Stimulated activated CD8-positive, alpha-beta memory T cell treated with anti-CD3 and anti-CD28 coated beads, Interleukin-7, amount 100 ng/mL, for 1 hour (primary cell): Measurements from ENCODE around the gene ANKRD13A.

Experiments
- DNase-seq, 2 donors: peaks; one replicate each; pipeline ENCODE4 v3.0.0-alpha.2; 2020; ENCODE audit warnings: low read depth in 2 of 2

Gene ANKRD13A

DNA sequence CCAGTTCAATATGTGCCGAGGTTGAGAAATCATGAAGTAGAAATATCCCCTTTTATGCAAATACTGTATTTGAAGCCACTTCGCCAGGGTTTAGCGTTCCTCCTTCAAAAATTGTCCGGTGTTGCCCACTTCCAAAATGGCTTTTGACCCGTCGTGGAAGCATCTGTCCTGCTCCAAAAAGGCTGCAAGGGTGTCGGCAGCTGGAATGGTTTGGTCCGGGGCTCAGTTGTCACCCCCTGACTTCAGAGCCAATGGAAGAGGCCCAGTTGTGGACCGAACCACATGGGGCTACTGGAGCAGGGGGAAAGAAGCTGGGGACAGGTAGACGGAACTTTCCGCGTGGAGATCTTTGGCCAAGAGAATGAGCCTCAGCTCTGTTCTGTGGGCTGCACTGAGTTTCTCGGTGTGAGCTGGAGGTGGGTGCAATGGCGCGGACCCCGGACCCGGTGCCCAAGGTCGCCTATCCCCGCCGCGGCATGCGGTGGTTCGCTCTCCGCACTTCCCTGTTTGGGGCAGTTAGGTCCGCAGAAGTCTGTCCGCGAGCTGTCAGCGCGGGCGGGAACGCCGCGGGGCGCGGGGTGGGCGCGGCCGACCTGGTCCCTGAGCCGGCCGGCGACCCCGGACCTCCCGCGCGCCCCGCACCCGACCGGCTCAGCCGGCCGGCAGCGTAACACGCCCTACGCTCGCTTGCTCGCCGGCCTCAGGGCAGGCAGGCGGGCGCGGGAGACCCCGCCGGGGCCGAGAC, at the start of gene ANKRD13A:
TSS of gene ANKRD13A (plus strand) at position 527 of the 745 bp plus-strand sequence. CDS start 259 bp downstream, outside the sequence.
- DNase-seq = peak; percentile 66 to 76

DNA sequence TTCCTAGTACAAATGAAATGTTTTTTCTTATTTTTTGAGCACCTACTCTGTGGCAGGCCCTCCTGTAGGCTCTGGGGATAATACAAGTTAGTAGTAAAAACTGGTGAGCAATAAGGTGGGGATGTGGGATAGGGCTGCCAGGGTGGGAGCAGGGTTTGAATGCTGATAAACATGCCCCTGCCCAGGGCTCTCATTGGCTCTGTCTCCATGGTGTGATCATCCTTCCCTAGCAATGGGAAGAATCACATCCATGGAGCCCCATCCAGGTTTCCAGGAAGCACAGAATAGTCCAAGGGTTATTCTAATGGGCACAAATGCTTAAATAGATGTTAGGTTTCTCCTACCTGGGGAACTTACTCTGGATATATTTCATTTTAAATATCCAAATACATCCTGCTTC, 48.6 kb upstream of the ANKRD13A start:
- DNase-seq = no peak

DNA sequence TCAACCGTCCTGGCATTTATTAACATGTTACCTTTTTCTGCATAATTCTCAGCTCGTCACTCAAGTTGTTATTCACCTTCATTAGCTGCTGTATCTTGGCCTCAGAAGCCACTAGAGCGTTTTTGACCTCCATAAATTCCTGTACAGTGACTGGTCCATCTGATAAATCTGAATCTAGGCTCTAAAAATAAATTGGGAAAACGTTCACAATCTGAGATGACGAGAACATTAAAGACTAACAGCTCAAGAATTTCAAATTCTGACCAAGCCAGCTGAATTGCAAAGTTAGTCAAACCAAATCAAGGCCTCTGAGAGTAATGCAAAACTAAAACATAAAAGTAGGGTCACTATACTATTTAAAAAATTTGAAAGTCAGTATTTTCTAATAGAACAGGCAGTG, 48.1 kb upstream of the ANKRD13A start:
- DNase-seq = no peak

DNA sequence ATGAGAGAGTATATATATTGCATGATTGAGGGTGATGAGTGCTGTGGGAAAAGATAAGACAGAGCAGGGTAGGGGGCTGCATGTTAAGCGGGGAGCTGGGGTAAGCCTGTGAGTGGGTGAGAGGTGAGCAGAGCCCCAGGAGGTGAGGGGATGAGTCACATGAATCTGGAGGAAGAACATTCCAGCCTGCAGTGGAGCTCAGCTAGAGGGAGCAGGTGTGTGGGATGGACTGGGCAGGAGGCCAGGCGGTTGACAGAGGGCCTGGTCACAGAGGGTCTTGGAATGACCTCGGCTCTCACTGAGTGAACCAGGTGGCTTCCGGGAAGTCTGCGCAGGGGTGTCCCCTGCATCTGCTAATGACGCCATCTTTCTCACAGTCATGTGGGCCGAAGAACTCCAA, 47.5 kb upstream of the ANKRD13A start:
- no peak for DNase-seq

DNA sequence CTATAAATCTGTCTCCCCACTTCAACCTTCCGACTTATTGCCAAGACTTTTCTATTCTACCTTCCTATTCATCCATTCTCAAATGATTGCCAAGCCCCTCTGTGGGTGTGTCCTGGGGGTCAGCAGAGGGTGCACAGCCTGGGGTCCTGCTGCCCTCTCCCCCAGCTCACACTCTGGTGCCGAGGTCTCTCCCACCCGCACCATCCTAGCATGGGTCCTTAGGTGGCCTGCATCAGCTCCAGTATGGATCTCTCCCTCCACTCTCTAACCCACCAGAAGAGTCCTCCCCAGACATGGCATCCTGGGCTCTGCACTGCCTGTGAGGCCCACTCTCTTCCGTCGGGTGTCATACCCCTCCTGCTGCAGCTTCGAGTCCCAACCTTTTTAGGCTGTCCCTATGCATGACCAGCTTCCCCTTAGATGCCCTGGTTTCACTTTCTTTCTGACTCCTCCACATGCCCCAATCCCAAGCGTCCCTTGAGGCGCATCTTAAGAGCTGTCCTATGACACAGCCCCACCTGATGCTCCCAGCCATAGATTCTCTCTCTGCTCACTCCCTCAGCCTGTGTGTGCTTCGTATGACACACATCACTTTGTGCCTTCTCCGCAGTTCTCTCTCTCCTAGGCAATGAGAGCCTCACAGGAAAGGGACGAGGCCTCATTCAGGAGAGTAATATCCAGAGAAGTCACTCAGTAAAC, 46.9 kb upstream of the ANKRD13A start:
- DNase-seq = no peak

DNA sequence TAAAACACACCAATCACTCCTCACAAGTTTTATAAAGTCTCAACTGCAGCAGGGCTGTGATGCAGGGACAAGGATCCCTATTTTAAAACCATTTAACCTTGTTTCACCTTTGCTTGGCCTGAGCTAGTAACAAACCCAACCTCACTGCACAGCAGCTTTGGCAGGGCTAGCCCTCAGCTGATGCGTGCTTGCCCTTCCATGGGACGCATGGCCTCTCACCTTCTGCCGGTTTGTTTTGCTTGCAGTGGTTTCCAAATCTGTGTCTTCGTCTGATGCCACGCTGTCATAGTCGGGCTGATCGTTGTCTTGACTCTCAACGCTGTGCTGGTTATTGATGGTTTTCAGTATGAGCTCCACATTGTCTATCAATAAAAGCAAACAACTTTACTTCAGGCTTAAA, 46.4 kb upstream of the ANKRD13A start:
- no peak for DNase-seq

DNA sequence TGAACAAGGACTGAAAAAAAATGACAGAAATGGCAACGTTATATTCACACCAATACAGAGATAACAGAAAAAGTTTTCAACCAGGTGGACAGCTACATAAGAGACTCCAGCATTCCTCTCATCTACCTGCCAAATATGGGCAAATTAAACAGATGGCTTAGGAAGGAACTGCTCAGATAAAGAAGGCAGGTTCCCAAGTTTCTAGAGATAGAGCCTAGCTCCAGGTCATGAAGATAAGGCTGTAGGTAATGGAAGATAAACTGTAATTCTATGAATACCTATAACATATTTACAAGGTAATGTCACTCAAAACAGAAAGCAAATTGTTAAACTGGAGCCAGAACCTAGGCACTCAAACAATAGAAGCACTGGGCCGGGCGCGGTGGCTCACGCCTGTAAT, 45.6 kb upstream of the ANKRD13A start:
- no peak for DNase-seq

DNA sequence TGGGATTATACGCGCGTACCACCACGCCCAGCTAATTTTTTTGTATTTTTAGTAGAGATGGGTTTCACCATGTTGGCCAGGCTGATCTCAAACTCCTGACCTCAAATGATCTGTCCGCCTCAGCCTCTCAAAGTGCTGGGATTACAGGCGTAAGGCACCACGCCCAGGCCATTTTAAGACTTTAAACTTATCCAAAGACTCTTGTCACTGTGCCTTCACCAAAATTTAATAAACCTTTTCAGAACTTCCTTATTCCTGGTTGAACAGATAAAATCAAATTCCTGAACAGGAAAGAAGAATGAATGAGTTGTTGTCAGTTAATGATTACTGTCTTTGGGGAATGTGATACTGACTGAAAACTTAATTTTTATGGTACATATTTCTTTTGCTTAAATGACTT, 40.9 kb upstream of the ANKRD13A start:
- DNase-seq = no peak

DNA sequence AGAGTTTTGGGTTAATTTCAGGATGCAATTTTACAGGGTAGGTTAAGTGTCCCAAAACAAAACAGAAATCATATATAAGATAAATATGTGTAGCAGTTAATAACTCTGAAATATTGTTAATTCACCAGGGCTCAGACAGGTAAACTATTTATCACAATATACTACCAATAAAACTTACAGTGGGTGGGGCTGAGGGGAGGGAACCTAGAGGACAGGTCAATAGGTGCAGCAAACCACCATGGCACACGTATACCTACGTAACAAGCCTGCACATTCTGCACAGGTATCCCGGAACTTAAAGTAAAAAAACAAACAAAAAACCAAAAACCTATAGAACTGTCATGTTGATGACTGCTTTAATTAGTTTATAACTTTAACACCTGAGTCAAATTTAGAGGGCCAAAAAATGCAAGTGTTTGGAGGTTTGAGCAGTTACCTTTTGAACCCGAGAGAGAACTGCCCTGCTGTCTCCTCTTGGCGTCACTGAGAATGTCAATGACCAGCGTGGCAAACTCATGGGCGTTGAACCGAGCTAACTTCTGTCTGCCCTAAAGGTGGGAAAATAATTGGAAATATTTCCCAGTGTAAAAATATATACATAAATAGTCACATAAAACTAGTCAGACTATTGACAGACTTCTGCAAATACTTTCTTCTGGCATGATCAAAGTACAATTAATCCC, 39.7 kb upstream of the ANKRD13A start:
- DNase-seq = no peak

DNA sequence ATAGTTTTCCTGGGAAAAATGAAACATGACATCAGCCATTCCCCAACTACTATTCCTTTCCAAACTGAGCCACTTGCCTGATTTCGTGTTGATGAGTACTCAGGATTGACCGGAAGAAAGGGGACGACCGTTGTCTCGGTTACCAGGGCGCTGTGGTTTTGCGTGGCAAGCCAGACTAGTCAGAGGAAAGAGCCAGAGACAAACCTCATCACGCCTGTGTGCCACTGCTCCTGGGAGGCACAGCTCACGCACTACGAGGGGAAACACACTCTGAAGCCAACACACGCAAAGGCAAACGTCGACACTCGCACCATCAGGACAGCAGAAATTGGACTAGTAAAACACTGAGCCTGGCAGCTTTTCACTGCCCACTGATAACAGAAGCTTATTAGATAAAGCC, 38.0 kb upstream of the ANKRD13A start:
- no peak for DNase-seq

DNA sequence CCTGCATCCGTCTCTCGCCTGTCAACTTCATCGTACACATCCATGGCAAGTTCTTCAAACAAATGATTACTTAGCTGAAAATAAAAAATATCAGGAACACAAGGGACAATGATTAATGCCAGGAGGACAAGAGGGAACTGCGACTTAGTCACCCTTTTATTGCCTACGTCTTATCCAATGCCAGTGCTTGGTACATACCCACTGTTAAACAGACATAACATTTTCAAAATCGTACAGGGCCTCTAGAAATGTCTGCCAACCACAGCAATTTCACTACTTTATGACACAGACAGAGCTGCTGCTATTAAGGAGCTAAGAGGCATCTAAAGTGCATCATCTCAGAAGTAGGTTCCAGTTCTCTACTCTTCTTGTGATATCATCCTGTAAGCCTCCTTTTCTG, 37.6 kb upstream of the ANKRD13A start:
- DNase-seq = no peak

DNA sequence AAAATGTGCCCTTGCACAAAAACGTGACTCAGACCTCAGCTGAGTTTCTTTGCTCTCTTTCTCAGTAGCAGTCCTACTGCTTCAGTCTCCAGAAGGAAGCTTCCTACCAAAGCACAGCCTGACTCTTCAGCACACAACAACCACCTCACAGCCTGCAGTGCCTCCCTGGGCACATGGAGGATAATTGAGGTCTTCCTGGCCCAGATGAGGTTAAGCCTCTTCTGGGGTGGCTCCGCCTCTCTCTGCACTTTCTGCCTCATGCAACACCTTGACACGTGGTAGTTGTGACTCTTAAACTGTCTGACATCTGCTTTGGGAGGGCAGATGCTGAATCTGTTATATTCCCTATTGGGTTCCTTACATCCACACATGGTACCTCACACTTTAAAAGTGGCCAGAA, 36.8 kb upstream of the ANKRD13A start:
- no peak for DNase-seq

DNA sequence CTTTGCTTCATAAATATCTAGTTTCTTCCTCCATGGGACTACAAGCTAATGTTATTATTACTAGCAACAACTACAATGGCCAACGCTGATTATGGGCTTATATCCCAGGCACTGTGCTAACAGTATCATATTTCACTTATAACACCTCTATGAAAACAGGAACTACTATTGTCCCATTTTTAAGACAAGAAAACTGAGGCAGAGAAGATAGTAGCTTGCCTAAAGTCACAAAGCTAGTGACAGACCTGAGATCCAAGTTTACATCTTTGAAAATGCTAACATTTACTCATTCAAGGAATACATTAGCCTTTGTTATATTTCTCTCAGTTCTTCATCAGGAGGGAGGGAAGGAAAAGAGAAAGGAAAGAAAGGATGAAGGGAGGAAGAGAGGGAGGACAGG, 35.9 kb upstream of the ANKRD13A start:
- no peak for DNase-seq

DNA sequence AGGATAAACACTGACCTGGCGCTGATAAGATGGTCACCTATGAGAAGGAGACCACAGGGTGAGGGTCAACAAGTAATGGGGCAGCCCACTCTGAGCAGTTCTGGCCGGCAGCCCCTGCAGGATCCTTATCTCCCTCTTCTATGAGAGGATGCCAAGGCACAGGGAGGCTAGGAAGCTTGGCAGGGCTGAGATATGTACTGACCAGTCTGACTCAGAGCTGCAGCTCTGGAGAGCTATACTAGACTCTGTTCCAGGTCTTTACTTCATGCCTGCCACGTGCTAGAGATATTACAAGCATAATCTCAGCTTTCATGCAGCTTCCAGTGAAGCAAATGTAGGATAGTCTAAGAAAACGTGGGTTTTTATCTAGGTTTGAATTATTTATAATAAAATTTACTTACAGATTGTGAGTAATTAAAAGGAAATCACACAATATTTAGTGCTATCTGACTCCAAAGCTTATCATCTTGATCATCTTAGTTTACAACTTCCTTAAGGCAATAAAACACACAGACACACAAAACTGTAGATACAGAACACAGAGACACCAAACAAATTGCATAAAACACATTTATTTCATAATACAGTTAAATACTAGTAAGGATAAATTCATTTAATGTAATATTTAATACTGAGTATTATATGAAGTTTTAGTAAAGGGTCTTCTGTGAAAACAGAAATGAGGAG, 35.3 kb upstream of the ANKRD13A start:
- DNase-seq = no peak

DNA sequence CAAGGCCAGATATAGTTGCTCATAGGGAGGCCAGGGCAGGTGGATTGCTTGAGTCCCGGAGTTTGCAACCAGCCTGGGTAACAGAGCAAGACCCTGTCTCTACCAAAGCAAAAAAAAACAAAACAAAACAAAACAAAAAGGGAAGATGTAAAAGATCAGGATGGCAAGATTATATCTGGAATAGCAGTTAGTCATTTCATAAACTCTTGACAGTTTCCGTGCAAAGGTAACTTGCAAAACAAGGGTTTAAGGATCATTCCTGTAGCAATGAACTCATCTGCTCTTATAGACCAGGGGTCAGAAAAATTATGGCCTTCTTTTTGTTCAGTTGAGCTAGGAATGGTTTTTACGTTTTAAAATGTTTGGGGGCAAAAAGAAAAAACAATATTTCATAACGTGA, 32.7 kb upstream of the ANKRD13A start:
- DNase-seq = no peak

DNA sequence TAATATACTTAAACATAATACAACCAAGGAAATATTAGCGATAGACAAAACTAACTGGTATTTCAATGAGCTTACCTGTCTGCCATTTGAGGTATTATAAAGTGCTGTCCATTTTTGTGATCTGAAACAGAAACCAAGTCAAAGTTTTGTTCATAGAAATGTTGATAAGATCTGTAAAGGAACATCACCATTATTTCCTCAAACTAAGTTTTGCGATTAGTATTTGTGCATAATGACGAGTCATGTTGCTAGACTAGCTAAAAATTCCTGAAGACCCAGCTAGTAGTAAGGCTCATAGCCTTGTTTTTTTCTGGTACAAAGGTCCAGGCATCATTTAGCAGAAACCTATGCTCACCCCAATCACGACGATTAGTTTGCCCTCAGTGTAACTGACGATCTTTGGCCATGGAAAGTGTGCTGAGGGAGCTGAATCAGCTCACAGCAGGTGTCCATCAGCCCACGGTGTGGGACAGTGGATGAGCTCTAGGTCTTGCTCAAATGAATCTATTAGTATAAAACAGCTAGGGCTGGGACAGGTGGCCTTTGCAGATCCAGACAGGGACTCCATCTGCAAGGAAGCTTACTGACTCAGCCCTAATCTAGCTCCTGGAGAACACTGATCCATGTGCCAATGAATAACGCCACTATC, 31.7 kb upstream of the ANKRD13A start:
- DNase-seq = no peak

DNA sequence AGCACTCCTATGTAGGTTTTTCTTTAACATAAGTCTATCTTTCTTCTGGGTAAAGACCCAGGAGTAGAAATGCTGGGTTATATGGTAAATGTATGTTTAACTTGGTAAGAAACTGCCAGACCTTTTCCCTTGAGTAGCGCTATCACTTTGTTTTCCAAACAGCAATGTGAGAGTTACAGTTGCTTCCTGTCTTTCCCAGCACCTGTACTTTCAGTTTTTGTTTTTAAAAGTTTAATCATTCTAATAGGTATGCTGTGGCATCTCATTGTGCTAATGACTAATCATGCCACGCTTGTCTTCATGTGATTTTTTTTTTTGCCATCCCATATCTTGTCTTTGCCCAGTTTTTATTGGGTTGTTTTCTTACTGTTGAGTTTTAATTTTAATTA, 31.2 kb upstream of the ANKRD13A start:
- no peak for DNase-seq

DNA sequence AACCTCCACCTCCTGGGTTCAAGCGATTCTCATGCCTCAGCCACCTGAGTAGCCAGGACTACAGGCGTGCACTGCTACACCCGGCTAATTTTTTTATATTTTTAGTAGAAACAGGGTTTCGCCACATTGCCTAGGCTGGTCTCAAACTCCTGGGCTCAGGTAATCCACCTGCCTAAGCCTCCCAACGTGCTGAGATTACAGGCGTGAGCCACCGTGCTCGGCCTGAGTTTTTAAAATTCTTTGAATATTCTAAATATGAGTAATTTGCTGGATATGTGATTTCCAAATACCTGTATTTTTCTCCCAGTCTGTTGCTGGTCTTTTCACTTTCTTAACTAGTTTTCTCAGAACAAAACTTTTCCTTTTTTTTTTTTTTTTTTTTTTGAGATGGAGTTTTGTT, 30.4 kb upstream of the ANKRD13A start:
- no peak for DNase-seq

DNA sequence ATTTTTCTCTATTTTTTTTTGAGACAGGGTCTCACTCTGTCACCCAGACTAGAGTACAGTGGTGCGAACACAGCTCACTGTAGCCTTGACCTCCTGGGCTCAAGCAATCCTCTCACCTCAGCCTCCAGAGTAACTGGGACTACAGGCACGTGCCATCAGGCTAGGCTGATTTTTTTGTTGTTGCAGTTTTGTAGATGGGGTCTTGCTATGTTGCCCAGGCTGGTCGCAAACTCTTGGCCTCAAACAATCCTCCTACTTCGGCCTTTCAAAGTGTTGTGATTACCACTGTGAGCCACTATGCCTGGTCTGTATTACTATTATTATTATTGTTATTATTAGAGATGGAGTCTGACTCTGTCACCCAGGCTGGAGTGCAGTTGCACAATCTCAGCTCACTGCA, 26.4 kb upstream of the ANKRD13A start:
- DNase-seq = no peak

DNA sequence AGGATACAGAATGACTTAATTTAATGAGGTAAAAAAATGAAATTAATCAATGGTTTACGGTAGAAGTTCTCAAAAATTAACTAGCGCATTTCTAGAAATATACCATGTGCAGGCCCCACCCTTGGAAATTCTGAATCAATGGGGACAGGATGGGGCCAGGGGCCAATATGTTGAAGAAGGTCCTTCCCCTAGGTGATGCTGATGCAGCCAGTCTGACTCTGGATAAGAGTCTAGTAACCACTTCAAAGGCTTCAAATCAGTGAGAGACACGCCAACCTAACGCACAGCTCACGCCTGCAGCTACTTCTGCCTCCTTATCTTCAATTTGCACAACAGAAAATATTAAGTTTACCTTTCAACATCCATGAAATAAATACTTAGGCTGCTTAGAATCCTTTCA, 17.9 kb upstream of the ANKRD13A start:
- no peak for DNase-seq

DNA sequence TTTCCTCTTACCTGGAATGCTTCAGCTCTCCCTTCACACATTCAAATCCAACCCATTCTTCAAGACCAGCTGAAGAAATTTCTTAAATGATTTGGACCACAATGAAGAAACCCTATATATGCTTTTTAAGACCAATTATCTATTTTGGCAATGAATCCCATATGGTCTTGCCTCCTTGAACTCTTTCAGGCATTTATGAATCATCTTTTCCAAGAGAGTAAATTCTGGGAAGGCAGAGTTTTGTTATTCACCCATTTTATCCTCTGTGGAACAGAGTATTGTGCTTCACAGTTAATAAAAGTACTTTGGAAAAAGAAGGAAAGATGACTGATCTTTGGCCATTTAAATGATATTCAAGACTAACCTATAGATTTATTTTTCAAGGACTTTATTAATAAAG, 17.0 kb upstream of the ANKRD13A start:
- no peak for DNase-seq
